Neutrophil (primary cell): ENCODE measurements around the gene TCP1.
"Not testable (repeated sequence)": the region's sequence is repeated elsewhere in the genome, so short reads cannot be mapped to it uniquely, and the experiment has no call there.

ENCODE experiments used
- H3K27ac ChIP-seq: fragments of 200-600 bp; sonication (generic); 2 replicates; pipeline ENCODE4 v1.5.1; 2016; ENCODE audit warnings: mild to moderate bottlenecking, moderate library complexity
- H3K27me3 ChIP-seq: fragments of 200-600 bp; sonication (generic); 2 replicates; pipeline ENCODE4 v1.6.0; 2016; ENCODE audit warnings: mild to moderate bottlenecking
- H3K36me3 ChIP-seq: fragments of 200-600 bp; sonication (generic); 2 replicates; pipeline ENCODE4 v1.5.1; 2017
- H3K4me1 ChIP-seq, 2 experiments: fragments of 200-600 bp in 1 of 2; sonication (generic) in 1 of 2; 1 replicate in 1 of 2; 2 replicates in 1 of 2; pipeline versions ENCODE4 v1.5.1 to v1.6.1; 2013 to 2016; ENCODE audit warnings: low read depth in 1 of 2, low read length in 1 of 2, mild to moderate bottlenecking in 1 of 2, moderate library complexity in 1 of 2; ENCODE audit not compliant: control insufficient read depth in 1 of 2, insufficient read depth in 1 of 2
- H3K4me3 ChIP-seq, 2 experiments: fragments of 200-600 bp in 1 of 2; sonication (generic) in 1 of 2; 1 replicate in 1 of 2; 2 replicates in 1 of 2; pipeline ENCODE4 v1.5.1; 2013 to 2016; ENCODE audit warnings: low read depth in 1 of 2, low read length in 1 of 2, mild to moderate bottlenecking in 1 of 2, moderate library complexity in 1 of 2
- H3K9me3 ChIP-seq: fragments of 200-600 bp; sonication (generic); 2 replicates; pipeline ENCODE4 v1.5.1; 2016
- CTCF ChIP-seq: fragments of 200-600 bp; sonication (generic); IDR thresholded peaks from 2 replicates; pipeline ENCODE4 v1.5.1; 2016; ENCODE audit warnings: antibody characterized with exemption

TCP1 gene

GRCh38 chr6:159828074-159828473 is 38.7 kb upstream of the TCP1 start:
- Histone ChIP-seq H3K27ac (no peak overlapping the region), H3K4me1 (peaks cover 0 to 6% of the 10 kb centered on the region in 2 experiments), H3K27me3 (no peaks in the 10 kb centered on the region), H3K9me3 (no peaks in the 10 kb centered on the region), H3K4me3 (no peak overlapping the region), H3K36me3 (no peaks in the 10 kb centered on the region)
- TF ChIP-seq CTCF = no peak

GRCh38 chr6:159826968-159827647 is 37.7 kb upstream of the TCP1 start:
- H3K27ac ChIP-seq = no peak overlapping the region
- H3K36me3 ChIP-seq = no peaks in the 10 kb centered on the region
- TF ChIP-seq CTCF = no peak
- H3K4me3 ChIP-seq = no peak overlapping the region
- no peaks in the 10 kb centered on the region for H3K27me3 ChIP-seq
- H3K9me3 ChIP-seq = no peaks in the 10 kb centered on the region
- peaks cover 0 to 6% of the 10 kb centered on the region in 2 experiments for H3K4me1 ChIP-seq

- peaks cover 7 to 12% of the 10 kb centered on the region in 2 experiments for H3K4me1 ChIP-seq
- H3K27me3 ChIP-seq = no peaks in the 10 kb centered on the region
- no peaks in the 10 kb centered on the region for H3K9me3 ChIP-seq
- no peak overlapping the region for H3K27ac ChIP-seq
- H3K36me3 ChIP-seq = no peaks in the 10 kb centered on the region
- no peak overlapping the region for H3K4me3 ChIP-seq
- TF ChIP-seq CTCF = no peak
Measured at GRCh38 chr6:159826004-159826403, 36.6 kb upstream of the TCP1 start.

GRCh38 chr6:159824690-159825089 is 35.3 kb upstream of the TCP1 start:
- not testable (repeated sequence) for H3K9me3 ChIP-seq, H3K27ac ChIP-seq, H3K27me3 ChIP-seq, H3K36me3 ChIP-seq, H3K4me3 ChIP-seq
- H3K4me1 ChIP-seq = peaks cover 20 to 23% of the 10 kb centered on the region in 2 experiments

GRCh38 chr6:159823953-159824352 is 34.6 kb upstream of the TCP1 start:
- Histone ChIP-seq H3K9me3 (no peaks in the 10 kb centered on the region), H3K36me3 (no peaks in the 10 kb centered on the region), H3K4me1 (peaks cover 20 to 21% of the 10 kb centered on the region in 2 experiments), H3K27ac (no peak overlapping the region), H3K27me3 (peaks cover 9% of the 10 kb centered on the region), H3K4me3 (no peak overlapping the region)
- no peak for TF ChIP-seq CTCF

- Histone ChIP-seq H3K36me3 (no peaks in the 10 kb centered on the region), H3K27ac (no peak overlapping the region), H3K27me3 (peaks cover 10% of the 10 kb centered on the region), H3K4me3 (no peak overlapping the region), H3K9me3 (no peaks in the 10 kb centered on the region), H3K4me1 (peaks cover 20 to 21% of the 10 kb centered on the region in 2 experiments)
- TF ChIP-seq CTCF = no peak
Measured at GRCh38 chr6:159821726-159822125, 32.3 kb upstream of the TCP1 start.
